HEK293 (cell line): Measurements from ENCODE around the gene B4GALT6.
"Not testable (repeated sequence)": the region's sequence is repeated elsewhere in the genome, so short reads cannot be mapped to it uniquely, and the experiment has no call there.

ENCODE experiments used
- CTCF ChIA-PET: fragments of 350-600 bp; formaldehyde crosslinking; extraction: SDS; loops from one replicate; lab custom pipeline; 2021; ENCODE audit warnings: antibody characterized with exemption; lab: Yijun Ruan, JAX
- POLR2A ChIA-PET: fragments of 300-600 bp; formaldehyde crosslinking; extraction: SDS; loops from one replicate; lab custom pipeline; 2020; ENCODE audit warnings: antibody characterized with exemption, inconsistent platforms; lab: Yijun Ruan, JAX
- H3K27ac ChIP-seq: fragments of 200-500 bp; sonication (Bioruptor generic); 2 replicates; pipeline ENCODE4 v1.5.1; 2014; ENCODE audit warnings: low read depth, low read length, control low read depth, inconsistent platforms; ENCODE audit errors: extremely low read depth
- H3K36me3 ChIP-seq, 2 experiments: fragments of 200-500 bp in 1 of 2; sonication (Bioruptor generic) in 1 of 2; 1 replicate in 1 of 2; 2 replicates in 1 of 2; pipeline ENCODE4 v1.5.1; 2014 to 2017; ENCODE audit warnings: inconsistent platforms in 2 of 2, low read length in 2 of 2; ENCODE audit not compliant: control insufficient read depth in 2 of 2, insufficient read depth in 1 of 2
- H3K4me1 ChIP-seq: fragments of 200-500 bp; sonication (Bioruptor generic); 2 replicates; pipeline ENCODE4 v1.5.1; 2014; ENCODE audit warnings: mild to moderate bottlenecking, low read length, inconsistent platforms; ENCODE audit not compliant: control insufficient read depth, insufficient read depth
- H3K4me3 ChIP-seq: 2 replicates; pipeline ENCODE4 v1.5.1; 2011; ENCODE audit warnings: low read depth, mild to moderate bottlenecking, control low read depth, low read length, moderate library complexity
- H3K9me3 ChIP-seq: fragments of 200-500 bp; sonication (Bioruptor generic); 2 replicates; pipeline ENCODE4 v1.5.1; 2014; ENCODE audit warnings: low read depth, low read length, inconsistent platforms; ENCODE audit not compliant: control insufficient read depth, insufficient read depth
- BCL11B ChIP-seq: fragments of 450-650 bp; formaldehyde crosslinking; IDR thresholded peaks from 2 replicates; pipeline ENCODE4 v1.5.1; 2016; ENCODE audit warnings: low read depth, missing biosample characterization, missing genetic modification characterization
- FEZF1 ChIP-seq: fragments of 450-650 bp; formaldehyde crosslinking; IDR thresholded peaks from 2 replicates; pipeline ENCODE4 v1.5.1; 2016; ENCODE audit warnings: missing biosample characterization, missing genetic modification characterization
- PRDM1 ChIP-seq: fragments of 450-650 bp; formaldehyde crosslinking; IDR thresholded peaks from 2 replicates; pipeline ENCODE4; 2016; ENCODE audit warnings: missing biosample characterization, missing genetic modification characterization
- WT1 ChIP-seq: fragments of 450-650 bp; formaldehyde crosslinking; IDR thresholded peaks from 2 replicates; pipeline ENCODE4 v1.5.1; 2016; ENCODE audit warnings: missing biosample characterization, missing genetic modification characterization
- ZBTB11 ChIP-seq: fragments of 450-650 bp; formaldehyde crosslinking; conservative IDR thresholded peaks from 2 replicates; pipeline ENCODE4 v1.5.1; 2016; ENCODE audit warnings: low read depth, missing biosample characterization, missing genetic modification characterization
- ZBTB44 ChIP-seq: fragments of 450-650 bp; IDR thresholded peaks from 2 replicates; pipeline ENCODE4 v1.5.1; 2018; ENCODE audit warnings: missing biosample characterization, mild to moderate bottlenecking, missing genetic modification characterization
- ZNF121 ChIP-seq: fragments of 450-650 bp; formaldehyde crosslinking; IDR thresholded peaks from 2 replicates; pipeline ENCODE4 v1.5.1; 2016; ENCODE audit warnings: missing biosample characterization, missing genetic modification characterization
- ZNF146 ChIP-seq: fragments of 450-650 bp; formaldehyde crosslinking; IDR thresholded peaks from 2 replicates; pipeline ENCODE4 v1.5.1; 2016; ENCODE audit warnings: missing biosample characterization, missing genetic modification characterization
- ZNF398 ChIP-seq: fragments of 450-650 bp; formaldehyde crosslinking; IDR thresholded peaks from 2 replicates; pipeline ENCODE4 v1.5.1; 2017; ENCODE audit warnings: missing biosample characterization, missing genetic modification characterization
- ZNF423 ChIP-seq: fragments of 450-650 bp; formaldehyde crosslinking; IDR thresholded peaks from 2 replicates; pipeline ENCODE4 v1.5.1; 2016; ENCODE audit warnings: missing biosample characterization, missing genetic modification characterization
- ZNF529 ChIP-seq: fragments of 450-650 bp; formaldehyde crosslinking; IDR thresholded peaks from 2 replicates; pipeline ENCODE4 v1.5.1; 2017; ENCODE audit warnings: missing genetic modification characterization, missing biosample characterization; ENCODE audit not compliant: insufficient replicate concordance
- ZNF548 ChIP-seq: fragments of 450-650 bp; formaldehyde crosslinking; IDR thresholded peaks from 2 replicates; pipeline ENCODE4 v1.5.1; 2016; ENCODE audit warnings: missing biosample characterization, missing genetic modification characterization
- ZNF580 ChIP-seq: fragments of 450-650 bp; formaldehyde crosslinking; IDR thresholded peaks from 2 replicates; pipeline ENCODE4 v1.5.1; 2016; ENCODE audit warnings: missing biosample characterization, missing genetic modification characterization
- ZNF585B ChIP-seq: fragments of 450-650 bp; formaldehyde crosslinking; IDR thresholded peaks from 2 replicates; pipeline ENCODE4 v1.5.1; 2016; ENCODE audit warnings: missing biosample characterization, missing genetic modification characterization
- ZNF624 ChIP-seq: fragments of 450-650 bp; formaldehyde crosslinking; IDR thresholded peaks from 2 replicates; pipeline ENCODE4 v1.5.1; 2017; ENCODE audit warnings: missing biosample characterization, missing genetic modification characterization
- ZNF629 ChIP-seq: fragments of 450-650 bp; formaldehyde crosslinking; IDR thresholded peaks from 2 replicates; pipeline ENCODE4 v1.5.1; 2017; ENCODE audit warnings: missing biosample characterization, missing genetic modification characterization
- ZNF747 ChIP-seq: fragments of 450-650 bp; formaldehyde crosslinking; IDR thresholded peaks from 2 replicates; pipeline ENCODE4 v1.5.1; 2016; ENCODE audit warnings: missing biosample characterization, missing genetic modification characterization
- ZNF843 ChIP-seq: fragments of 450-650 bp; formaldehyde crosslinking; IDR thresholded peaks from 2 replicates; pipeline ENCODE4 v1.5.1; 2016; ENCODE audit warnings: missing biosample characterization, missing genetic modification characterization
- ZSCAN23 ChIP-seq: fragments of 450-650 bp; formaldehyde crosslinking; IDR thresholded peaks from 2 replicates; pipeline ENCODE4 v1.5.1; 2016; ENCODE audit warnings: missing biosample characterization, missing genetic modification characterization

Gene B4GALT6

GRCh38 chr18:31729196-31729595 lies 44.8 kb upstream of the B4GALT6 start:
- H3K9me3 ChIP-seq, POLR2A ChIA-PET, H3K4me1 ChIP-seq, H3K4me3 ChIP-seq, H3K36me3 ChIP-seq, H3K27ac ChIP-seq: not testable (repeated sequence)
- TF ChIP-seq ZNF146 (tag by site-specific recombination) (peak; percentile 63; the same call in 1 of the 2 replicates), ZNF580 (tag by site-specific recombination) (0 out of 2 replicates have a peak, but pooled peaks have one; percentile 29)
- CTCF ChIA-PET: interaction anchor here (2.0 kb wide), 1 partner anchor 12 kb away, joined by 9 read pairs; no protein-coding TSS in a partner anchor

GRCh38 chr18:31723990-31724711 lies 39.8 kb upstream of the B4GALT6 start:
- ChIA-PET CTCF (interaction anchor here (0.6 to 4.9 kb wide), 11 partner anchors 10 to 300 kb away, joined by 3 to 80 read pairs (median 5); no protein-coding TSS in a partner anchor), POLR2A (no interaction called here)
- H3K4me1 ChIP-seq: no peaks in the 10 kb centered on the region
- TF ChIP-seq ZNF585B (tag by site-specific recombination) (no peak), ZNF423 (no peak), ZBTB11 (no peak), BCL11B (tag by site-specific recombination) (no peak), FEZF1 (tag by site-specific recombination) (no peak), ZSCAN23 (tag by site-specific recombination) (no peak)
- no peaks in the 10 kb centered on the region for H3K36me3 ChIP-seq
- H3K27ac ChIP-seq: no peak overlapping the region
- H3K4me3 ChIP-seq: peak overlapping the region; percentile 7
- H3K9me3 ChIP-seq: no peaks in the 10 kb centered on the region

- Histone ChIP-seq H3K4me1 (no peaks in the 10 kb centered on the region), H3K4me3 (no peak overlapping the region), H3K27ac (no peak overlapping the region), H3K9me3 (no peaks in the 10 kb centered on the region), H3K36me3 (no peaks in the 10 kb centered on the region)
- ChIA-PET CTCF (interaction anchor here (0.6 to 4.9 kb wide), 13 partner anchors 11 to 753 kb away, joined by 3 to 80 read pairs (median 5); no protein-coding TSS in a partner anchor), POLR2A (no interaction called here)
- TF ChIP-seq ZNF529 (tag by site-specific recombination) (no peak), ZNF548 (no peak), PRDM1 (tag by site-specific recombination) (no peak), WT1 (tag by site-specific recombination) (no peak), ZNF747 (tag by site-specific recombination) (no peak), ZNF843 (tag by site-specific recombination) (no peak), ZBTB11 (no peak), ZNF398 (tag by site-specific recombination) (no peak), ZNF629 (tag by site-specific recombination) (no peak), ZNF121 (no peak), ZBTB44 (tag by site-specific recombination) (no peak), ZNF624 (tag by site-specific recombination) (no peak)
These were observed 39.2 kb upstream of the B4GALT6 start for GRCh38 chr18:31723639-31723989.
